SH-SY5Y (cell line): ENCODE data around the gene TNNC1.

Experiments
- GATA2 ChIP-seq: IDR thresholded peaks from 2 replicates; pipeline ENCODE4 v1.6.1; 2011; ENCODE audit warnings: mild to moderate bottlenecking, low read depth, low read length
- GATA3 ChIP-seq: IDR thresholded peaks from 2 replicates; pipeline ENCODE4 v1.6.1; 2011; ENCODE audit warnings: low read depth, mild to moderate bottlenecking, low read length, moderate library complexity

TNNC1 gene

DNA sequence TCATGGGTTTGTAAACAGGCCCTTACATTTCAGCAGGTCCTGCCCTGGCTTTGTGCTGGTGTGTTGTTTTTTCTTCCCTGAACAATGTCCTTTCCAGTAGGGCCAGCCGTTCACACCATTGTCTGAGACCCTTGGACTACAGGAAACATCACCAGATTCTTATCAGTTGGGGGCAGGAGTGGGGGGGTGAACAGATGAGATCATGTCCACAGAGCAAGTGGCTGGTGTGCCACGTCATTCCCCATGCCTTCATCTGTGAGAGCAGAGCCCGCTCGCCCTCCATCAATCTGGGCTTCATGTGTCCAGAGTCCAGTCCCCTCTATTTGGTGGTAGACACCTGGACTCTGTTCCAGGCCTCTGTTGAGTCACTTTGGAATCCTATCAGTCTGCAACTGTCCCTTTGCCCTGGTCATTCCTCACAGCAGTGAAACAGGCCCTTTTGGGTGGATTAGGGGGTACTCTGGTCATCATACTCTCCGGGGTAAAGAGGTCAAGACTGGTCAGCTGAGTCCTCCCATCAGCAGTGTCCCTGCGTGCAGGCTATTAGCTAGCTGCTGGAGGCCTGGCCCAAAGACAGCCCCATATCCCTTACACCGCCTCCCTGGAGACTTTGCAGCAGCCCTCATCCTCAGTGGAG is 23.9 kb downstream of the TNNC1 start:
- TF ChIP-seq GATA2 (peak; percentile 50), GATA3 (no peak)

- no peak for TF ChIP-seq GATA3
- TF ChIP-seq GATA2, result no peak
These were observed 24.8 kb downstream of the TNNC1 start for GRCh38 chr3:52429031-52429430.

GRCh38 chr3:52428151-52429005 is 25.5 kb downstream of the TNNC1 start:
- TF ChIP-seq GATA3, result no peak
- TF ChIP-seq GATA2, result no peak

DNA sequence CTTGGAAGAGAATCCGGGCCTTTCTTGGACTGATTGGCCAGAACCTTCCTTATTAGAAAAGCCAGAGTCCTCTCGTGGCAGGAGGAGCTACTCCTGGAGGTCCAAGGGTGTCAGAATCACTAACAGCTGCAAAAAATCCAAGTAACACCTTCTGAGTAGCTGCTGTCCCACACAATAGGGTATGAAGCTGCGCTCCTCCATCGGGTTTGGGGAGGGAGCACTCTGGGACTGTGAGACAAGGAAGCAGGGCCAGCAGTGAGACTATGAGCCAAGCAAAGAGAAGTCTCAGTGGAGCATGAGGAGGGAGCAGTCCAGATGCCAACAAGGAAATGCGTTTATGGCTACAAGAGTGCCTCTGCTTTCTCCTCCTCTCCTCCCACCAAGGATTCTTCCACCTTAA is 30.7 kb downstream of the TNNC1 start:
- TF ChIP-seq GATA2, result no peak
- no peak for TF ChIP-seq GATA3

GRCh38 chr3:52422669-52423068 is 31.2 kb downstream of the TNNC1 start:
- TF ChIP-seq GATA3 (no peak), GATA2 (no peak)

DNA sequence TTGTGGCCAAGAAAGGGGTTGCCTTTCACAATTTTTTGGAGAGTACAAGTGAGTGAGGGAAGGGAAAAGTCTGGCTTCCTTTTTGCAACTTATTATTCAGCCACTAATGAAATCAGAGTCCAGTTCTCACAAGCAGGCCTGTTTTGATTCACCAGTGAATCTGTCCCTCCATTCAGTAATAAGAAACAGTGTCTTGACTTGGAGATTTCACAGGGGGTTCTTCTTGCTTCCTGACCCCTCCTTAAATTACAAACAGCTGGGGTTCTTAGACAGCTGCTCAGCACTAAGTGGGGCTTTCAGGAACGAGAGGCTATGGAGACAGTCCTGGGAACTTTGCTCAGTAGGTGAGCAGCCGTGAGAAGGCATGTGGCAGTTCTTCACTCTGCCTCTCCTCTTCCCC is 33.5 kb downstream of the TNNC1 start:
- no peak for TF ChIP-seq GATA2
- no peak for TF ChIP-seq GATA3

GRCh38 chr3:52415800-52416199 is 38.0 kb downstream of the TNNC1 start:
- TF ChIP-seq GATA2, result no peak
- TF ChIP-seq GATA3, result no peak

DNA sequence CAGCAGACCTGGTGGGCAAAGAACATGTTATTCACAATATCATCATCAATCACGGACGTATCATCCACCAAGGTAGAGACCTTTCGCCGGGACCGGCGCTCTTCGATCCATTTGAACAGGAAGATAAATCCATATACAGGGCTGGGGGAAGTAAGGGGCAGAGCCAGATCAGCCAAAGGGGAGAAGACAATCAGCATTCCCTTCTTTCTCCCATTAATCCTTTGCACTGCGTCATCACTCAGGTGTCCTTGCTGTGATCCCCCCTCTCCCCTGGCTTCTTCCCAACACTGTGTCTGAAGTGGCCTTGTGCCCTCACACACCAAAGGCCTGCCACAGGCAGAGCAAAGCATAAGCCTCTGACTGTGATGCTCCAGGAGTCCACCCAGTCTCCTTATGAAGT is 45.4 kb downstream of the TNNC1 start:
- TF ChIP-seq GATA2, result no peak
- no peak for TF ChIP-seq GATA3

GRCh38 chr3:52407779-52408178 is 46.1 kb downstream of the TNNC1 start:
- TF ChIP-seq GATA3, result no peak
- no peak for TF ChIP-seq GATA2

DNA sequence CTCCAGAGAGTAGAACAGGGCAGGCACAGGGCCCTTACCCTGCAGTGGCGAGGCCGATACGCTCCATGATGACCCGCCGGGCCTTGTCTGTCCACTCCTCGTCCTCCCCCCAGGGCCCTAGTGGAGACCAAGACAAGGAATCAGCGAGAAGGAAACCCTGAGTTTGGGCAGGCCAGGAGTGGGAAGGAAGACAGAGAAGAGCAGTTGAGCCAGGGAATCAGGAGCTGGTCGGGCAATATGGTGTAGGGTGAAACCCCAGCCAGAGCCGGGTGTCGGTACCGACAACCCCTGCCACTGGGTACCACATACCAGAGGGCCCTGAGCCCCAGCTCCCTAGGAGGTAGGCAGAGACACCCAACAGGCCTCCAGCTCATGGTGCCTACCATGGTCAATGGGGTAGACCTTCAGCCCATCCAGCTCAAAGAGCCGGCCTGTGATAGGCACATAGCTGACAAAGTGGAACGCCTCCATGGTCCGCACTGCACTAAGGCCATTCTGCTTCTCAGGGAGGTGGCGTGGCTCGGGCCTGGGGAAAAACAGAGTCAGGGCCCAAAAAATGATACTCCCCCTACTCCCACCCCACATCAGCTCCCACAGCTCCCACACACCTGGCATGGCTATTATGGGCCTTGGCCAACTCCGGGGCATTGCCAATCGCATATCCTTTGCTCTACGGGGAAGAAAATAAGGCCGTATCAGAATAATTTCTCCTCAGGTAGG is 46.9 kb downstream of the TNNC1 start:
- TF ChIP-seq GATA2, result no peak
- no peak for TF ChIP-seq GATA3

GRCh38 chr3:52406231-52406661 is 47.6 kb downstream of the TNNC1 start:
- TF ChIP-seq GATA3 (no peak), GATA2 (no peak)

GRCh38 chr3:52405601-52406110 is 48.2 kb downstream of the TNNC1 start:
- TF ChIP-seq GATA3, result no peak
- no peak for TF ChIP-seq GATA2

- no peak for TF ChIP-seq GATA3
- TF ChIP-seq GATA2, result no peak
These were observed 48.8 kb downstream of the TNNC1 start for GRCh38 chr3:52405066-52405465.

GRCh38 chr3:52404391-52404790 is 49.5 kb downstream of the TNNC1 start:
- TF ChIP-seq GATA3 (no peak), GATA2 (no peak)

DNA sequence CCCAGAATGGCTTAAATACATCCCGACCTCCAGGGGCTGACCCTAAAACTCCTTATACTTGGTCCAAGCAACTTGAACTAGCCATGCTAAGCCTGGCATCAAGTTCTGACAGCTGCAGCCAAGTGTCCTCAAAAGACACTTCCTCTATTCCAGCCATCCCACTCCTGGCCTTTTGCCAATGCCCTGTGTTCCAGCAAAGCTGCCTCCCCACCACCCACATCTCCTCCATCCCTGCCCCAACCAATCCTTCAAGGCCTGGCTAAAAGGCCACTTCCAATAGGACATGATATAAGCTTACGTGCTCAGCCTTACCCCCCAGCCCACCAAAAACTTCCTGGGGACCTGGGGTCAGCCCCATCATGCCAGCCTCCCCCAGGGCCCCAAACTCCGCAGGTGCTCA is 49.9 kb downstream of the TNNC1 start:
- no peak for TF ChIP-seq GATA3
- TF ChIP-seq GATA2, result no peak

DNA sequence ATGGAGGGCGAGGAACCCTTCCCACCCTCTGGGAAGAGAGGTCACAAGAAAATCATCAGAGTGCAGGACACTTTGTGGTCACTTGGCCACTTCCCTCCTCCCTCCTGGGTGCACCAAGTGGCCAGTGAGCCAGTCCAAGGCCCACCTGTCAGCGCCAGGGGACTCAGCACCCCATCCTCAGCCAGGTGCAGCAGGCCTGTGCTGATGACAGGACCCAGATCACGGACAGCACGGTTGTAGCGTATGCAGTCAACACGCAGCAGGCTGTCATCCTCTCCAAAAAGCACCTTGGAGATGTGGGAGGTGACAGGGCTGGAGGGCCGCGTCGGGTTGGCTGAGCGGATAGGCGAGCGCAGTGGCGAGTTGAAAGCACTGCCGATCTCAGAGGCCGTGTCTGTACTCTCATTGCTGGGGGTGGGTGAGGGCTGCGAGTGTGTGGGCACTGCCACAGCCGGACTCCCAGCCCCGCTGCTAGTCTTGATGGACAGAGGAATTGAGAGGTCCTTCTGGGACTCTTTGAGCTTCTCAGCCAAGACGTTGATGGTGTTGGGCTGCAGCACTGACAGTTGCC is 50.5 kb downstream of the TNNC1 start:
- TF ChIP-seq GATA2, result no peak
- TF ChIP-seq GATA3, result no peak
